ENCODE measurements around the gene TMEM51.

TMEM51 gene

GRCh38 chr1:15153842-15154479, 414 bp downstream of the TMEM51 start:
- Histone ChIP-seq H3K4me1 (ENCODE audit: control insufficient read depth, insufficient read depth, low read length) (peaks cover 36% of the 10 kb centered on the region), H3K27ac (ENCODE audit: low read depth, low read length) (peak overlapping the region; percentile 15; the same call in 1 of the 2 replicates), H3K36me3 (ENCODE audit: control insufficient read depth, insufficient read depth, low read length) (no peaks in the 10 kb centered on the region), H3K9me3 (ENCODE audit: control insufficient read depth, insufficient read depth, low read depth, low read length) (peaks cover 5% of the 10 kb centered on the region; the same call in 1 of the 2 replicates), H3K9ac (ENCODE audit: low read length) (peak overlapping the region; percentile 87), H3K27me3 (ENCODE audit: control insufficient read depth, insufficient read depth, low read length) (peaks cover 32% of the 10 kb centered on the region), H3K4me3 (ENCODE audit: low read depth, low read length) (peak overlapping the region; percentile 90)

- Histone ChIP-seq H3K36me3 (ENCODE audit: control insufficient read depth, insufficient read depth, low read length) (no peaks in the 10 kb centered on the region), H3K27me3 (ENCODE audit: control insufficient read depth, insufficient read depth, low read length) (peaks cover 32% of the 10 kb centered on the region), H3K9me3 (ENCODE audit: control insufficient read depth, insufficient read depth, low read depth, low read length) (peaks cover 5% of the 10 kb centered on the region; the same call in 1 of the 2 replicates), H3K4me3 (ENCODE audit: low read depth, low read length) (peak overlapping the region; percentile 90), H3K27ac (ENCODE audit: low read depth, low read length) (no peak overlapping the region), H3K4me1 (ENCODE audit: control insufficient read depth, insufficient read depth, low read length) (peaks cover 36% of the 10 kb centered on the region), H3K9ac (ENCODE audit: low read length) (peak overlapping the region; percentile 87)
These were observed 1.0 kb downstream of the TMEM51 start for GRCh38 chr1:15154480-15155036.

- Histone ChIP-seq H3K4me3 (ENCODE audit: low read depth, low read length) (peak overlapping the region; percentile 90; the same call in 1 of the 2 replicates), H3K9me3 (ENCODE audit: control insufficient read depth, insufficient read depth, low read depth, low read length) (peaks cover 4% of the 10 kb centered on the region; the same call in 1 of the 2 replicates), H3K4me1 (ENCODE audit: control insufficient read depth, insufficient read depth, low read length) (peaks cover 36% of the 10 kb centered on the region), H3K9ac (ENCODE audit: low read length) (no peak overlapping the region), H3K27me3 (ENCODE audit: control insufficient read depth, insufficient read depth, low read length) (peaks cover 28% of the 10 kb centered on the region), H3K36me3 (ENCODE audit: control insufficient read depth, insufficient read depth, low read length) (no peaks in the 10 kb centered on the region), H3K27ac (ENCODE audit: low read depth, low read length) (no peak overlapping the region)
These were observed 1.6 kb downstream of the TMEM51 start for GRCh38 chr1:15155191-15155590.

GRCh38 chr1:15155888-15156741, 2.6 kb downstream of the TMEM51 start:
- Histone ChIP-seq H3K9ac (ENCODE audit: low read length) (no peak overlapping the region), H3K9me3 (ENCODE audit: control insufficient read depth, insufficient read depth, low read depth, low read length) (no peaks in the 10 kb centered on the region), H3K27me3 (ENCODE audit: control insufficient read depth, insufficient read depth, low read length) (peaks cover 21% of the 10 kb centered on the region), H3K4me1 (ENCODE audit: control insufficient read depth, insufficient read depth, low read length) (peaks cover 40% of the 10 kb centered on the region), H3K4me3 (ENCODE audit: low read depth, low read length) (no peak overlapping the region), H3K27ac (ENCODE audit: low read depth, low read length) (no peak overlapping the region), H3K36me3 (ENCODE audit: control insufficient read depth, insufficient read depth, low read length) (no peaks in the 10 kb centered on the region)

GRCh38 chr1:15156807-15157380, 3.3 kb downstream of the TMEM51 start:
- Histone ChIP-seq H3K9me3 (ENCODE audit: control insufficient read depth, insufficient read depth, low read depth, low read length) (no peaks in the 10 kb centered on the region), H3K36me3 (ENCODE audit: control insufficient read depth, insufficient read depth, low read length) (no peaks in the 10 kb centered on the region), H3K4me3 (ENCODE audit: low read depth, low read length) (no peak overlapping the region), H3K9ac (ENCODE audit: low read length) (no peak overlapping the region), H3K27me3 (ENCODE audit: control insufficient read depth, insufficient read depth, low read length) (peaks cover 15% of the 10 kb centered on the region), H3K4me1 (ENCODE audit: control insufficient read depth, insufficient read depth, low read length) (peaks cover 37% of the 10 kb centered on the region), H3K27ac (ENCODE audit: low read depth, low read length) (no peak overlapping the region)

- H3K4me3 ChIP-seq (ENCODE audit: low read depth, low read length): no peak overlapping the region
- no peak overlapping the region for H3K27ac ChIP-seq (ENCODE audit: low read depth, low read length)
- peaks cover 33% of the 10 kb centered on the region for H3K4me1 ChIP-seq (ENCODE audit: control insufficient read depth, insufficient read depth, low read length)
- no peaks in the 10 kb centered on the region for H3K9me3 ChIP-seq (ENCODE audit: control insufficient read depth, insufficient read depth, low read depth, low read length)
- H3K36me3 ChIP-seq (ENCODE audit: control insufficient read depth, insufficient read depth, low read length): no peaks in the 10 kb centered on the region
- peaks cover 11% of the 10 kb centered on the region for H3K27me3 ChIP-seq (ENCODE audit: control insufficient read depth, insufficient read depth, low read length)
- H3K9ac ChIP-seq (ENCODE audit: low read length): no peak overlapping the region
These were observed 4.2 kb downstream of the TMEM51 start for GRCh38 chr1:15157524-15158399.

GRCh38 chr1:15158506-15159165, 5.1 kb downstream of the TMEM51 start:
- no peaks in the 10 kb centered on the region for H3K36me3 ChIP-seq (ENCODE audit: control insufficient read depth, insufficient read depth, low read length)
- no peaks in the 10 kb centered on the region for H3K9me3 ChIP-seq (ENCODE audit: control insufficient read depth, insufficient read depth, low read depth, low read length)
- peaks cover 11% of the 10 kb centered on the region for H3K27me3 ChIP-seq (ENCODE audit: control insufficient read depth, insufficient read depth, low read length)
- no peak overlapping the region for H3K9ac ChIP-seq (ENCODE audit: low read length)
- no peak overlapping the region for H3K4me3 ChIP-seq (ENCODE audit: low read depth, low read length)
- H3K27ac ChIP-seq (ENCODE audit: low read depth, low read length): no peak overlapping the region
- peaks cover 33% of the 10 kb centered on the region for H3K4me1 ChIP-seq (ENCODE audit: control insufficient read depth, insufficient read depth, low read length)

GRCh38 chr1:15159166-15159555, 5.6 kb downstream of the TMEM51 start:
- H3K4me3 ChIP-seq (ENCODE audit: low read depth, low read length): no peak overlapping the region
- no peak overlapping the region for H3K27ac ChIP-seq (ENCODE audit: low read depth, low read length)
- no peaks in the 10 kb centered on the region for H3K36me3 ChIP-seq (ENCODE audit: control insufficient read depth, insufficient read depth, low read length)
- peaks cover 33% of the 10 kb centered on the region for H3K4me1 ChIP-seq (ENCODE audit: control insufficient read depth, insufficient read depth, low read length)
- no peak overlapping the region for H3K9ac ChIP-seq (ENCODE audit: low read length)
- peaks cover 10% of the 10 kb centered on the region for H3K27me3 ChIP-seq (ENCODE audit: control insufficient read depth, insufficient read depth, low read length)
- no peaks in the 10 kb centered on the region for H3K9me3 ChIP-seq (ENCODE audit: control insufficient read depth, insufficient read depth, low read depth, low read length)

GRCh38 chr1:15160626-15161025, 7.1 kb downstream of the TMEM51 start:
- H3K36me3 ChIP-seq (ENCODE audit: control insufficient read depth, insufficient read depth, low read length): no peaks in the 10 kb centered on the region
- H3K27ac ChIP-seq (ENCODE audit: low read depth, low read length): no peak overlapping the region
- no peaks in the 10 kb centered on the region for H3K9me3 ChIP-seq (ENCODE audit: control insufficient read depth, insufficient read depth, low read depth, low read length)
- no peaks in the 10 kb centered on the region for H3K27me3 ChIP-seq (ENCODE audit: control insufficient read depth, insufficient read depth, low read length)
- H3K9ac ChIP-seq (ENCODE audit: low read length): no peak overlapping the region
- peaks cover 23% of the 10 kb centered on the region for H3K4me1 ChIP-seq (ENCODE audit: control insufficient read depth, insufficient read depth, low read length)
- no peak overlapping the region for H3K4me3 ChIP-seq (ENCODE audit: low read depth, low read length)

- H3K27ac ChIP-seq (ENCODE audit: low read depth, low read length): no peak overlapping the region
- H3K4me3 ChIP-seq (ENCODE audit: low read depth, low read length): no peak overlapping the region
These were observed 13.8 kb downstream of the TMEM51 start for GRCh38 chr1:15167386-15167785.

More at GRCh38 chr1:15167386-15167785, 13.8 kb downstream of the TMEM51 start:
- no peaks in the 10 kb centered on the region for H3K9me3 ChIP-seq (ENCODE audit: control insufficient read depth, insufficient read depth, low read depth, low read length)
- no peaks in the 10 kb centered on the region for H3K4me1 ChIP-seq (ENCODE audit: control insufficient read depth, insufficient read depth, low read length)
- H3K27me3 ChIP-seq (ENCODE audit: control insufficient read depth, insufficient read depth, low read length): no peaks in the 10 kb centered on the region
- H3K9ac ChIP-seq (ENCODE audit: low read length): no peak overlapping the region
- no peaks in the 10 kb centered on the region for H3K36me3 ChIP-seq (ENCODE audit: control insufficient read depth, insufficient read depth, low read length)
